NCI-H82 treated with DMSO at 0.1 percent for 48 hours (cell line): ENCODE results near the gene VHLL.
A peak's percentile ranks its signal among the peaks of the same experiment; 100 is the strongest.

Source experiments
- DNase-seq: peaks from one replicate; lab custom pipeline; 2025; ENCODE audit not compliant: unreplicated experiment; lab: John Stamatoyannopoulos, UW

Gene VHLL

GRCh38 chr1:156291226-156292061 is 7.7 kb downstream of the VHLL start:
- DNase-seq, result no peak

GRCh38 chr1:156289857-156290256 is 9.2 kb downstream of the VHLL start:
- DNase-seq, result no peak

- no peak for DNase-seq
Observed at GRCh38 chr1:156286061-156286460, 13.0 kb downstream of the VHLL start.

DNA sequence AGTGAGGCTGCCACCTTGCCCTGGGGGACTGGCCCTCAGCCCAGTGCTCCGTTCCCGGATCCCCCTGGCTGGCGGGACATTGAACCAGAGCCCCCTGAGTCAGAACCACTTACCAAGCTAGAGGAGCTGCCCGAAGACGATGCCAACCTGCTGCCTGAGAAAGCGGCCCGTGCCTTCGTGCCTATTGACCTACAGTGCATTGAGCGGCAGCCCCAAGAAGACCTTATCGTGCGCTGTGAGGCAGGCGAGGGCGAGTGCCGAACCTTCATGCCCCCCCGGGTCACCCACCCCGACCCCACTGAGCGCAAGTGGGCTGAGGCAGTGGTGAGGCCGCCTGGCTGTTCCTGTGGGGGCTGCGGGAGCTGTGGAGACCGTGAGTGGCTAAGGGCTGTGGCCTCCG is 13.7 kb downstream of the VHLL start:
- no peak for DNase-seq

- no peak for DNase-seq
Observed at GRCh38 chr1:156284757-156285156, 14.3 kb downstream of the VHLL start.

DNA sequence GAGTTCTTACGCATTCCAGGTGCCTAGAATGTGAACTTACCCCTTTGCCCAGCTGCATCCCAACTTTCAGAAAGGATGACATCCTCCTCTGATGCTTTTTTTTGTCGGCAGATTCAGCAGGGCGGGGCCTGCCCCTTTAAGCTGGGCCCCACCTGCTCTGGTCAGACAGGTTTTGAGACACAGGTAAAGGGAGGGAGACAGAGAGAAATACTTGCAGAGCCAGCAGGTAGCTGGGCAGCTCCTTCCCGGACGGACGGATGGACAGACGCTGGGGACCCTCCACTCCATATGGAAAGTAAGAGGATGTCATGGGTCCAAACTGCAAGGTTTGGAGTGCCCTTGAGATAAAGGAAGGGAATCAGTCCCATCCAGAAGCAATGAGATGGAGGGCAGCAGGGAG is 15.0 kb downstream of the VHLL start, which contains the start of gene TMEM79:
Gene TMEM79, plus strand, starts transcription at position 214 of the 400 bp plus-strand sequence. CDS start 902 bp downstream, outside the sequence.
- no peak for DNase-seq

DNA sequence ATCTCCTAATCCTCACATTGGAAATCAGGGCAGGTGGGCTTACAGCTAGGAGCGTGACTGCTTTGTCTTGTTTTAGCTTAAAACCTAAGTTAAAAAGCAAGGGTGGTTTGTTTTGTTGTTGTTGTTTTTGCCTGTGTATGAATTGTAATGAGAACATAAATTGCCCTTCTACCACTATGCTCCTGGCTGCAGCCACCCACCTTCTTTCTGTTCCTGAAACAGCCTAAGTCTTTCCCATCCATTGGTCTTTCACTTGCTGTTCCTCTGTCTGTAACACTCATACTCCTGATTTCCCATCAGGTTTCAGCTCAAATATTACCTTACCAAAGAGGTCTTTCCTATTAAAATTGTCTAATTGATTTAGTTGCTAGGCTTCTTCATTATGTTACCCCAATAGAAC is 15.6 kb downstream of the VHLL start:
- DNase-seq, result no peak

- peak; percentile 96 for DNase-seq
Observed at GRCh38 chr1:156282479-156283222, 16.5 kb downstream of the VHLL start, which contains the start of gene SMG5. Gene SMG5, minus strand, starts transcription at chr1:156282825. Its CDS starts 145 bp downstream, at chr1:156282680.

GRCh38 chr1:156281693-156282478 is 17.2 kb downstream of the VHLL start:
- peak; percentile 34 for DNase-seq

- DNase-seq, result no peak
Observed at GRCh38 chr1:156281281-156281680, 17.8 kb downstream of the VHLL start.

DNA sequence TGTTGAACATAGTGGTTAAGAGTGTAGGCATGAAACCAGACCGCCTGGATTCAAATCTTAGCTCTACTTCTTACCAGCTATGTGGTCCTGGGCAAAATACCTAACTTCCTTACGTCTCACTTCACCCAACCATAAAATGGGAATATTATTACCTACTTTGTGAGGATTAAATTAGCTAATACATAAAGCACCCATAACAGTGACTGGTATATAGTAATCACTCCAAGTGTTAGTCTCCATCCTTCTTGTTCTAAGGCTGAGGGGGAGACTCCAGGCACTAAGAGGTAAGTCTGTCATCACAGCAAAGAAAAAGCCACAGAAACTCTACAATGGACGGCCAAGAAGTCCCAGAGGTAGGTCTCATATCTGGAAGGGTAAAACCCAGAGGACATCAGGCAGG is 19.3 kb downstream of the VHLL start:
- DNase-seq, result no peak

DNA sequence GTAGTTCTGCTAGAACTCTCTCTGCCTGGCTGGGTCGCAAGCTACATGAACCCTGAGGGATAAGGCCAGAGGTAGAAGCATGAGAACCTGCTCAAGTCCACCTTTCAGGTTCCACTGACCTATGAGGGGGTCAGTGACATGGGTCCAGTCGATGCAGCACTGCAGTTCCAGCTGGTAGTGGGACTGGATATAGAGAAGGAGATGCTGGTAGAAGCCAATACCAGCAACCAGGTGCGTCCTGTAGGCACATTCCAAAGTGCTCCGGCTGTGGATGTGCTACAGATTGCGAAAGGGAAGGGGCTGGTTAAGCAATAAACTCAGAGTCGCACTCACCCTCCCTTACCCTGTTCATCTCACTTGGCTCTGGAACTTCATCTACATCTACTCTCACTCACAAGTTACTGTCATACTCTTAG is 22.1 kb downstream of the VHLL start:
- no peak for DNase-seq

DNA sequence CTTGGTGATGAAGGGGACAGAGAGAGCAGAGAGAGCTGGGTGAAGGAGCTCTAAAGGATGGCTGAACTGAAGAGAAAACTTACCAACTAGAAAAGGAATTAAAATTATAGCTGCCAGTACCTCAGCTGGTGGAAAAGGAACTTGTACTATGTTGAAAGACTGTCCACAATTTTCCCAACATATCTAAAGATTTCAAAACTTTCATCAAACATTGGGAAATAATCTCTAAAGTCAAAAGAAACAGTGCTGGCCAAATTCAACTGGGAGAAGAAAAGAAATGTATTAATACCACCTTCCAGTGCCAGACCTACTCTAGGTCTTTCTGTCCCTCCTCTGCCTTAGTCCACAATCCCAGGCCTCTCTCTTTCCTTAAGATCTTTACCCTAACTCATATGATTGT is 22.6 kb downstream of the VHLL start:
- DNase-seq, result no peak

DNA sequence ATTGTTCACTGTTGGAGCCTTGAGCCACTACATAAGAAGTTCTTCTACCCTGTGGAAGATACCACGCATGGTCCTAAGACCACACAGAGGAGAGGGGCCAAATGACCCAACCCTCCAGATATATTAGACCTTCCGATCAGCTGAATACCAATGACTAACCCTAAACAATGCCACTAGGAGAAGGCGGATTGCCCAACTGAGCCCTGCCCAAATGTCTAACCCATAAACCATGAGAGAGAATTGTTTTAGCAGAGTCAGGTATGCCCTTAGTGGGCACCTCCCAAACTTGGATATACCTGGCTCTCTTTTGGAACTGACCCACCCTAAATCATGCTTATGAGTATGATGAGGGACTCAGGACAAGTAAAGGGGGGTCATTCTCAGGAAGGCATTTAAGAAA is 28.8 kb downstream of the VHLL start:
- DNase-seq, result no peak

DNA sequence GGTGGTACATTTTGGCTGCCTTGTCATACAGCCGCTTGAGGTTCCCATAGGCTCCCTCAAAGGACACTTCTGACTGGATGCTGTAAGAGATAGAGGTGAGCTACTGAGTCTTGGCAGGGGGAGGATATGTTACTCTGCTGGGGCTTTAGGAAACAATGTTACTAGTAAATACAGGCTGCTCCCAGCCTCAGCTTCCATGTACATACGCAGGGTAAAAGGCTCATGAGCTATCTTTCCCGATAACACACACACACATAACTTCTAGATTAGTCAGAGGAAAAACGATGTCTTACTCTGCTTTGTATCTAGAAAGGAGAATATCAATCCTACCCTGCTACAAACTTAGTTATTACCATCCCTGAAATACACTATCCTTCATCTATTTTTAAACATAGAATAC is 30.8 kb downstream of the VHLL start:
- DNase-seq, result no peak

DNA sequence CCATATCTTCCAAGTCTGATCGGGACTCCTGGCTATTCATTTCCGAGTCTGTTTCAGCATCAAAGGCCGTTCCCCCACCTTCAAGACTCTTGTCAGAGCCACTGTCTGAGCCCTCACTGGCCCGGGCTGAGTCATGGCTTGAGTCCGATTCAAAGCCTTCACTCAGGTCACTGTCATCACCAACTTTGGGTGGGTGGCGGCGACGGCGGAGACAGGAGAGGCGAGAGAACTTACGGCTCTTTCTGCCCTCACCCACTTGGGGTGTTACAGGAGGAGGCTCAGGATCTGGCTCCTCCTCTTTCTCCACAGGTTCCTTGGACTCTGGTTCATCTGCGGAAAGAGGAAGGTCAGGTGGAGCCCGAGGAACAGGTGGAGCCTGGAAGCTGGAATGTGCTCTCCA is 33.1 kb downstream of the VHLL start:
- no peak for DNase-seq

GRCh38 chr1:156263288-156263655 is 35.8 kb downstream of the VHLL start:
- no peak for DNase-seq

GRCh38 chr1:156262461-156263287 is 36.4 kb downstream of the VHLL start:
- DNase-seq, result no peak

DNA sequence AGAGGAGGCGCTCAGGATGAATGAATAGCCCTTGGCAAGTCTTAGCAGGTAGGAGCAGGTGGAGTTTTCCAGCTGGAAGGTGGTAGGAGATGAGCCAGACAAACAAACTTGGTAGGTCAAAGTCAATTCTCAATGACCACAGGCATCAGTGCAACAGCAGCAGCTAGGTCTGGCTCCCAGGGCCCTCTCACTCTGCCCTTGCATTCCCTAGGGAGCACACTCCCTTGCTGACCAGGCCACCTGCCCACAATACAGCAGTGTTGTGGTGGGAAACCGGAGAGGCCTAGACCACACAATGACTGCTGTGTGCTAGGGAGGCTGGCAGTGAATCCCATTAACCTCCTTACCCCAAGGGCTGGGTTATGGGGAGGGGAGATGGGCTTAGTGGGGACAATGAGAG is 38.2 kb downstream of the VHLL start:
- DNase-seq, result no peak

DNA sequence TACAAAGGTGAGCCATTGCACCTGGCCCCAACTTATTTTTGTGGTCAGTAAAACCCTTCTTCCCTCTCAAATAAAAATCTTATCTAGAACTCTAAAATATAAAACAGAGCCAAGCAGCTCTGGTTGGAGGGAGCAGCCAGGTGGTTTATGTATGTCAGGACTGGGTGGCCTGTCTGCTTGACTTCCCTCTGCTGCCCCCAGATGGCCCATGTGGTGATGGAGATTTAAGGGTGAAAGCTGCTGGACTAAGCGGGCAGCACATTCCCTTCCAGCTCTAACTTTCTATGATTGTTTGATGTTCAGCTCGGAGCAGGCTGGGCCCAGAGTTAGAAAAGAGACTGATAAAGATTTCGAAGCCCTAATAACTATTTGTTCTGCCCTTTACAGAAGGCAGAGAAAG is 39.3 kb downstream of the VHLL start:
- DNase-seq, result no peak

- no peak for DNase-seq
Observed at GRCh38 chr1:156258859-156259258, 40.2 kb downstream of the VHLL start.
